ENCODE measurements around the gene SBNO2.

The SBNO2 gene

DNA sequence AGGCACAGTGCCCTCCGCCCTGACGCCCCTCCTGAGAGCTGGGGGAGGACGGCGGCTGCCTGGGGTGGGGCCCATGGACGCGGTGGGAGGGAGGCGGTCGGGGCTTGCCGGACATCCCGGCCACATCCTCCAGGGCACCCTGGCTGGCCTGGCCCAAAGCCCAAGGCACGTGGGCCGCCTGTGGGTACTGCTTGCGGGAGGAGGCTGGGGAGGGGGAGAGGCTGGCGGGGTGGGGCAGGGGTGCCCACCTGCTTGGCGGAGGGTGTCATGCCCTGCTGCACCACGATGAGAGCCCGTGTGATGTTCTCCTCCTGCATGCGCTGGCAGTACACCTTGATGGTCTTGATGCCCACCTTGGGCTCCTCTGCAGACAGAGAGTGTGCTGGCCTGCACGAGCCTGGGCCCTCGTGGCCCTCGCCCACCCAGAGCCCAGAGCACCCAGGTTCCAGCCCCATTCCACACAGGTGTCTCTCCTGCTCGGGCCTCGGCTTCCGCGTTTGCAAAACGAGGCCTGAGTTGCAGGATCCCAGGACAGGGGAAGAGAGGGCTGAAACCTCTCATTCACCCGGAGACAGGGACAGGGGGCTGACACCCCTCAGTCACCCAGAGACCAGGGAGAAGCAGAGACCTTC is 82.4 kb downstream of the SBNO2 start:
- DNase-seq (ENCODE audit: low read depth in 1 of 2, low spot score in 1 of 2), result no peak

GRCh38 chr19:1090731-1091543 is 83.1 kb downstream of the SBNO2 start:
- DNase-seq (ENCODE audit: low read depth in 1 of 2, low spot score in 1 of 2), result no peak

GRCh38 chr19:1089891-1090290 is 84.2 kb downstream of the SBNO2 start:
- DNase-seq (ENCODE audit: low read depth in 1 of 2, low spot score in 1 of 2), result no peak

DNA sequence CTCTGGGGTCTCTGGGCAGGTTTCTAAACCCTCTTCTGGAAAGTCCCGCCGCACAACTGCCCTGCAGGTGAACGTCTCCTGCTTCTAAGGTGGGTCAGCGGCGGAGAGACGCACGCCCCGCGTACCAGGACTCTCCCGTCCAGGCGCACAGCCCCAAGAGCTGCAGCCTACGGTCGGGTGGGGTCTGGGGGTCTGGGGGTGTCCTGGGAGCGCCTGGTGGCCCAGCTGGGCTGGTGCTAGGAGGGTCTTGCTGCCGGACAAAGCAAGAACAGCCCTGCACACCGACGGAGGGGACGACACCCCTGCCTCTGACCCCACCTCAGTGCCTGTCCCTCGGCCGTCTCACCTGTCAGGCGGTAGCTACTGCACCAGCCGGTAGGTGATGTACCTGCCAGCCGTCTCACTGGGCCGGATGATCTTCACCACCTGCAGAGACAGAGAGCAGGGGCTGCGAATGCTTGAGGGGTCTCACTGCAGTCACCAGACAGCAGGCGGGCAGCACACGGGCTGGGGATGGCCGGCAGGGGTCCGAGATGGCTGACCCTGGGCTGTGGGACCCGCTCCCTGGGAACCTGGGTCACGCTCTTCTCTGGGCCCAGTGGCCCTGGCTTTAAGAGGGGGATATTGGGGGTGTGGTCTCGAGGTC is 84.8 kb downstream of the SBNO2 start:
- DNase-seq (ENCODE audit: low read depth in 1 of 2, low spot score in 1 of 2), result no peak

GRCh38 chr19:1088416-1089010 is 85.6 kb downstream of the SBNO2 start:
- no peak for DNase-seq (ENCODE audit: low read depth in 1 of 2, low spot score in 1 of 2)

DNA sequence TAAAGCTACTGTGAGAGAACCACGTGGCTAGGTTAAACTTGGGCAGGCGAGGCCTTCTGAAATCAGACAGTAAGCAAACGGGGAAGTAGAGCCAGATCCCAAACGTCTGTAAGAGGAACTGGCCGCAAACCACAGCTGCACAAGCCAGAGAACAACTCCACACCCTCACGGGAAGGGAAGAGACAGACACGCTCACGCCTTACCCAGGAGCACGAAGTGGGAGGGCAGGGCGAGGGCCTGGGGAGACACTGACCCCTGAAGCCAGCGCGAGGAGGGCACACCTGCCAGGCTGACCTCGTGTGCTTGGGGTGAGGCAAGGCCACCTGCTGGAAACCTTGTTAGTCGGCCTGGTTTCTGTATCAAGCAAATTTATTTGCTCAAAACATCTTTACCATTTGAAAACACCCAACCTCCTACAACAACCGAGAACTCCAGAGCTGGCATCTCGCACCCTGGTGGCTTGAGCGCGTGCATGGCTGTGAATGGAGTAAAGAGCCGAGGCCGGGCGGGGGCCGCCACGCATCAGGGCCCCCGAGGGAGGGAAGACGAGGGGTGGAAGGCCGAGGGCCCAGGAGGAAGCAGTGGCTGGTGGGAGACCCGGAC is 86.2 kb downstream of the SBNO2 start:
- DNase-seq (ENCODE audit: low read depth in 1 of 2, low spot score in 1 of 2), result no peak

DNA sequence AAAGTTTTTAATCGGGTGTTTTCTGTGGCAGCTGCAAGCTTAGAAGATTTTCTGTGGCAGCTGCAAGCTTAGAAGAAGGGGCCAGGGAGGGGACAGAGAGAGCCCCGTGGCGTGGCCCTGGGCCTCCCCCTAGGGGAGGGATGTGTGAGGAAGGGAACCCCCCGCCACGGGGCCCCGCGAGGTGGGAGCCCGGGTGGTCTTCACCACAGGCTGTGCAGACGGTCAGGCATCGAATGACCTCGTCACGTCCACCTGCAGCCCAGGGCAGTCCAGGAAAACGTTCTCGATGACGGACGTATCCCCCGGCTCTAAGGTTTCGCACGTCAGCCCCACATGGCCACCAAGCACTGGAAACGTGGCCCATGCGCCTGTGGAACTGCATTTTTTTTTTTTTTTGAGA is 87.5 kb downstream of the SBNO2 start:
- DNase-seq (ENCODE audit: low read depth in 1 of 2, low spot score in 1 of 2), result no peak

DNA sequence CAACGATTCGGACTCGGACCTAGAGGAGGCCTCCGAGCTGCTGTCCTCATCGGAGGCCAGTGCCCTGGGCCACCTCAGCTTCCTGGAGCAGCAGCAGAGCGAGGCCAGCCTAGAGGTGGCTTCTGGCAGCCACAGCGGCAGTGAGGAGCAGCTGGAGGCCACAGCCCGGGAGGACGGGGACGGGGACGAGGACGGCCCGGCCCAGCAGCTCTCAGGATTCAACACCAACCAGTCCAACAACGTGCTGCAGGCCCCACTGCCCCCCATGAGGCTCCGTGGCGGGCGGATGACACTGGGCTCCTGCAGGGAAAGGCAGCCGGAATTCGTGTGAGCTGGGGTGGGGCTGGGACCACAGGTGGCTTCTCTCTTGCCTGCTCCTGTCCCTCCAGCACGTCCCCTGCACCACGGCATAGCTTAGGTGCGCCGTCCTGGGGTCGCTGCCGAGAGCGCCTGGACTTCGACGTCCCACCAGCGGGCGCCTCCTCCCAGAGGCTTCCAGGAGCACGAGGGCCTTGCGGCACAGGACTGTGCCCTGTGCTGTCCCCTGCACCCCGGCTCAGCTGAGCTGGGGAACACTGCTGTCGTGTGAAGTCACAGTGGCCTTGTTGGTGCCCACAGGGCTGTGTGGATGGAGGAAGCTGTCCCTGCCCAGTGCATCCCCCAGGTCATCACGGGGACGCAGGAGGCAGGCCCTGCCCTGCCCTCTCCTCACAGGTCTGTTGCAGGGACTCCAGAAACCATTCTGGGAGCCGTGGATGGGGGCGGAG is 88.2 kb downstream of the SBNO2 start:
- DNase-seq (ENCODE audit: low read depth in 1 of 2, low spot score in 1 of 2), result no peak

DNA sequence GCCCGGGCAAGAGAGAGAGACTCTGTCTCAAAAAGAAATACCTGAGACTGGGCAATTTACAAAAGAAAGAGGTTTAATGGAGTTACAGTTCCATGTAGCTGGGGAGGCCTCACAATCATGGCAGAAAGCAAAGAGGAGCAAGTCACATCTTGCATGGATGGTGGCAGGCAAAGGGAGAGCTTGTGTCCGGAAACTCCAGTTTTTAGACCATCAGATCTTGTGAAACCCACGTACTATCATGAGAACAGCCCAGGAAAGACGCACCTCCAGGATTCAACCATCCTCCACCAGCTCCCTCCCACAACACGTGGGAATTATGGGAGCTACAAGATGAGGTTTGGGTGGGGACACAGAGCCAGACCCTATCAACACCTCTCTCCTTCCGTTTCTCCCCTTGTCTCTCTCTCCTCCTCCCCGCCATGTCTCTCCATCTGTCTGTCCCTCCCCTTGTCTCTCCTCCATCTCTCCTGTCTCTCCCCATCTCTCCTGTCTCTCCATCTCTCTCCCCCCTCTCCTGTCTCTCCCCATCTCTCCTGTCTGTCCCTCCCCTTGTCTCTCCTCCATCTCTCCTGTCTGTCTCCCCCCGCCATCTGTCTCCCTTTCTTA is 88.9 kb downstream of the SBNO2 start:
- DNase-seq (ENCODE audit: low read depth in 1 of 2, low spot score in 1 of 2), result no peak

GRCh38 chr19:1084024-1084868 is 89.8 kb downstream of the SBNO2 start:
- DNase-seq (ENCODE audit: low read depth in 1 of 2, low spot score in 1 of 2), result no peak

DNA sequence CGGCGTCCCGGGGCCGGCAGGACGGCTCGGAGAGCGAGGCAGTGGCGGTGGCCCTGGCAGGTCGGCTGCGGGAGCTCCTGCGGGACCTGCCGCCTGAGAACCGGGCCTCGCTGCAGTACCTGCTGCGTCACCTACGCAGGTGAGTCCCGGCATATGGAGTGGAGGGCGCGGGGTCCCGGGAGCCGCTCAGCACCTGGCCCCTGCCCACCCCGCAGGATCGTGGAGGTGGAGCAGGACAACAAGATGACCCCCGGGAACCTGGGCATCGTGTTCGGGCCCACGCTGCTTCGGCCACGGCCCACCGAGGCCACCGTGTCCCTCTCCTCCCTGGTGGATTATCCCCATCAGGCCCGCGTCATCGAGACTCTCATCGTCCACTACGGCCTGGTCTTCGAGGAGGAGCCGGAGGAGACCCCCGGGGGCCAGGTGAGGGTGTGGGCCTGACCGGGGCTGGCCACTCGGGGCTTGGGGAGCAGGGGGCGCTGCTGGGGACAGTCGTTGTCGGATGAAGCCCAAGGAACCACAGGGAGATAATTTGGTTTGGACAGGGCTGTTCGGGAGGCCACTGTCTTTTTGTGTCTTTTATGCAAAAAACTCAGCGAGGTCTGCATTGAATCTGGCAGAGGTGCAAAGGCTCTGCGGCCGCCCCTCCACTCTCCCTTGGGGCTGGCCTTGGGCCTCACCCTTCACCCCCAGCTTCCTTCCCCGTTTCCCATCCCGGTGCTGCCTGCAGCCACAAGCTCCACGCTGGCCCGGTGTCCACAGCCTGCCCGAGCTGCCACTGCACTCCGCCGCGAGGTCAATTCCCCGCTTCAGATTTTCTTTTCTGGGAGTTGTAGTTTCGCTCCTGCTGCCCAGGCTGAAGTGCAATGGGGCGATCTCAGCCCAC is 90.9 kb downstream of the SBNO2 start:
- no peak for DNase-seq (ENCODE audit: low read depth in 1 of 2, low spot score in 1 of 2)

DNA sequence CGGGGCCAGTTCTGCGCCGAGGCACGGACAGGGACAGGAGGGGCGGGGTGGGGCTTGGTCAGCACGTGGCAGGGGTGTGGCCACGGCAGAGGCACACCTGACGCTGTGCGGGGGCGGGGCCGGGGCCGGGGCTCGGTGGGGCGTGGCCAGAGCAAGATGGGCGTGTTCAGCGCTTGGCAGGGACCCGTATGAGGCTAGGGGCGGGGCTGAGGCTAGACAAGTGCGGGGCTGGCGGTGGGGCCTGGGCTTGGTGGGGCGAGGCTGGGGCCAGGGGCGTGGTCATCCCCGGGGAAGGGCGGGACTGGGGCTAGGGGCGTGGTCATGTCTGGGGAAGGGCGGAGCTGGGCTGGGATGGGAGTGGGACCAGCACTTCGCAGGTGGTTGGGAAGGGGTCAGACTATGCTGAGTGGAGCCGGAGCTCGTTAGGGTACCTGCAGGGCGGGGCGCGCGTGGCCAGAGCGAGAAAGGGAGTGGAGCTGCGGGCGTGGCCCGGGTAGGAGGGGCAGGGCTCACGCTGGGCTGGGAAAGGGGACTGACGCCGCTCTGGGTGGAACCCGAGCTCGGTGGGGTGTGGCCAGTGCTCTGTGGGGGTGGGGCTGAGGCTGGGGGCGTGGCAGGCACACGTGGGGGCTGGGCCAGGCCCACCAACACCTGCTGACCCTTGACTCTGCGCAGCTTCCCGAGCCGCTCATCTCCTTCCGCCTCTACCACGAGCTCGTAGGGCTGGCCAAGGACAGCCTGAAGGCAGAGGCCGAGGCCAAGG is 91.7 kb downstream of the SBNO2 start:
- peak; percentile 67 to 71 for DNase-seq (ENCODE audit: low read depth in 1 of 2, low spot score in 1 of 2)

GRCh38 chr19:1081301-1082164 is 92.5 kb downstream of the SBNO2 start:
- no peak for DNase-seq (ENCODE audit: low read depth in 1 of 2, low spot score in 1 of 2)

GRCh38 chr19:1080360-1081161 is 93.5 kb downstream of the SBNO2 start:
- DNase-seq (ENCODE audit: low read depth in 1 of 2, low spot score in 1 of 2), result no peak

DNA sequence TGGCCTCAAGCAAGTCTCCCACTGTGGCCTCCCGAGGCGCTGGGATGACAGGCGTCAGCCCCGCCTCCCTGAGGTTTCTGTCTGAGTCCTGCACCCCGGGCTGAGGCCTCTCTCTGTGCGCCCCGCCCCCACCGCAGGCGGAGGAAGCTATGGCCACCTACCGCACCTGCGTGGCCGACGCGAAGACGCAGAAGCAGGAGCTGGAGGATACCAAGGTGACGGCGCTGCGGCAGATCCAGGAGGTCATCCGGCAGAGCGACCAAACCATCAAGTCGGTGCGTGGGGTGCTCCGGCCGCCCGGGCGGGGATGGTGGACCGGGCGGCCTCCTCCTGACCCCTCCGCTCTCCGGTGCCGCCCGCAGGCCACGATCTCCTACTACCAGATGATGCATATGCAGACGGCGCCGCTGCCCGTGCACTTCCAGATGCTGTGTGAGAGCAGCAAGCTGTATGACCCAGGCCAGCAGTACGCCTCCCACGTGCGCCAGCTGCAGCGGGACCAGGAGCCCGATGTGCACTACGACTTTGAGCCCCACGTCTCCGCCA is 94.4 kb downstream of the SBNO2 start:
- peak in 1 of 2 donors; percentile 58 for DNase-seq (ENCODE audit: low read depth in 1 of 2, low spot score in 1 of 2)

GRCh38 chr19:1076951-1077350 is 97.1 kb downstream of the SBNO2 start:
- peak; percentile 84 to 91 for DNase-seq (ENCODE audit: low read depth in 1 of 2, low spot score in 1 of 2)
